Measurements from ENCODE around the gene ERC1. TPM values are rescaled to one million over a fixed set of nuclear protein-coding genes. Genes with fewer than 3 reads are reported as not detected.

ERC1 gene
- total RNA-seq, 4 donors from 2014 or later = 23.5 to 74.8 (median 57.0) TPM

GRCh38 chr12:1439201-1439600, 448.2 kb downstream of the ERC1 start:
- no peaks in the 10 kb centered on the region for H3K36me3 ChIP-seq
- H3K9me3 ChIP-seq = no peaks in the 10 kb centered on the region
- in situ Hi-C loops (cut with MboI; ENCODE audit: low pct_ligation_motif_present in 1 of 4, low pct_unique_long_range_greater_than_20kb in 1 of 4, low sequenced_read_pairs in 3 of 4) (no loop called here), intact Hi-C loops (cut with DNase I; ENCODE audit: low total_unique reads) (no loop called here)
- peaks cover 0 to 19% (median 15%) of the 10 kb centered on the region in 4 donors for H3K4me1 ChIP-seq
- H3K27me3 ChIP-seq = no peaks in the 10 kb centered on the region
- 80 to 88% methylated on average over 1 of the region's 1 CpG for WGBS, 2 donors (ENCODE audit: low coverage in 1 of 2)
- TF ChIP-seq, protein P1, sequence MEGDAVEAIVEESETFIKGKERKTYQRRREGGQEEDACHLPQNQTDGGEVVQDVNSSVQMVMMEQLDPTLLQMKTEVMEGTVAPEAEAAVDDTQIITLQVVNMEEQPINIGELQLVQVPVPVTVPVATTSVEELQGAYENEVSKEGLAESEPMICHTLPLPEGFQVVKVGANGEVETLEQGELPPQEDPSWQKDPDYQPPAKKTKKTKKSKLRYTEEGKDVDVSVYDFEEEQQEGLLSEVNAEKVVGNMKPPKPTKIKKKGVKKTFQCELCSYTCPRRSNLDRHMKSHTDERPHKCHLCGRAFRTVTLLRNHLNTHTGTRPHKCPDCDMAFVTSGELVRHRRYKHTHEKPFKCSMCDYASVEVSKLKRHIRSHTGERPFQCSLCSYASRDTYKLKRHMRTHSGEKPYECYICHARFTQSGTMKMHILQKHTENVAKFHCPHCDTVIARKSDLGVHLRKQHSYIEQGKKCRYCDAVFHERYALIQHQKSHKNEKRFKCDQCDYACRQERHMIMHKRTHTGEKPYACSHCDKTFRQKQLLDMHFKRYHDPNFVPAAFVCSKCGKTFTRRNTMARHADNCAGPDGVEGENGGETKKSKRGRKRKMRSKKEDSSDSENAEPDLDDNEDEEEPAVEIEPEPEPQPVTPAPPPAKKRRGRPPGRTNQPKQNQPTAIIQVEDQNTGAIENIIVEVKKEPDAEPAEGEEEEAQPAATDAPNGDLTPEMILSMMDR (IDR thresholded peaks at IDR 0.05) = no peak
- TF ChIP-seq EP300 (IDR thresholded peaks at IDR 0.05; ENCODE audit: low read depth) (no peak), POLR2AphosphoS5 (IDR thresholded peaks at IDR 0.05) (no peak), POLR2A (IDR thresholded peaks at IDR 0.05) (no peak)
- no peak for DNase-seq
- H3K4me3 ChIP-seq = no peak overlapping the region
- no peak overlapping the region for H3K27ac ChIP-seq

- no peak overlapping the region for H3K27ac ChIP-seq
- peaks cover 0 to 14% (median 11%) of the 10 kb centered on the region in 4 donors for H3K4me1 ChIP-seq
- no peak overlapping the region for H3K4me3 ChIP-seq
- H3K27me3 ChIP-seq = no peaks in the 10 kb centered on the region
- intact Hi-C loops (cut with DNase I; ENCODE audit: low total_unique reads) (no loop called here), in situ Hi-C loops (cut with MboI; ENCODE audit: low pct_ligation_motif_present in 1 of 4, low pct_unique_long_range_greater_than_20kb in 1 of 4, low sequenced_read_pairs in 3 of 4) (no loop called here)
- H3K36me3 ChIP-seq = no peaks in the 10 kb centered on the region
- no peaks in the 10 kb centered on the region for H3K9me3 ChIP-seq
- 90% methylated on average over 3 of the region's 3 CpGs for WGBS, 2 donors (ENCODE audit: low coverage in 1 of 2)
- TF ChIP-seq EP300 (IDR thresholded peaks at IDR 0.05; ENCODE audit: low read depth) (no peak), POLR2AphosphoS5 (IDR thresholded peaks at IDR 0.05) (no peak), POLR2A (IDR thresholded peaks at IDR 0.05) (no peak)
- TF ChIP-seq, protein P1 (IDR thresholded peaks at IDR 0.05) = no peak
- no peak for DNase-seq
Measured at GRCh38 chr12:1439687-1440086, 448.7 kb downstream of the ERC1 start.

GRCh38 chr12:1443421-1444141, 452.6 kb downstream of the ERC1 start:
- intact Hi-C loops (cut with DNase I; ENCODE audit: low total_unique reads) = no loop called here

DNA sequence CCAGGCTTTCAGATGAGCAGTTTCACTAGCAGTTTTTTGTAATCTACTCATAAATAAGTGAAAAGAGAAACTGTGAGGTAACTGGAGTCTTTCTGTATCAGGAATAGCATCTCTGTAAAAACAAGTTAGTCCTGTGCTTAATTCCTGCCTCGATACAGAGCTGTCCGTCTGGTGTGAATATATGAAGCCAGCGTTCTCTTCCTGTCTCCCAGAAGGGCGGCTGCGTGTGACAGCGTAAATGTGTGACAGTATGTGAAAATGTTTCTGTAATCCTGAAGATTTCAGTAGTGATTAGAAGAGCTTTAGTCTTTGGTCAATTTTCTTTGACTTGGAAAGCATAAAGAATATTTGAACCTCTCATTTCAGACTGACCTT, 453.1 kb downstream of the ERC1 start:
- TF ChIP-seq POLR2AphosphoS5 (IDR thresholded peaks at IDR 0.05) = no peak
- no peak for TF ChIP-seq POLR2A (IDR thresholded peaks at IDR 0.05)
- TF ChIP-seq EP300 (IDR thresholded peaks at IDR 0.05; ENCODE audit: low read depth) = no peak
- TF ChIP-seq, protein P1 (IDR thresholded peaks at IDR 0.05) = no peak
- no peak overlapping the region for H3K4me3 ChIP-seq
- no peaks in the 10 kb centered on the region for H3K27me3 ChIP-seq
- no peak for DNase-seq
- H3K36me3 ChIP-seq = no peaks in the 10 kb centered on the region
- no peaks in the 10 kb centered on the region for H3K4me1 ChIP-seq
- H3K27ac ChIP-seq = peak overlapping the region in 3 of 4 donors; percentile 33 to 47 (median 41)
- intact Hi-C loops (cut with DNase I; ENCODE audit: low total_unique reads) (no loop called here), in situ Hi-C loops (cut with MboI; ENCODE audit: low pct_ligation_motif_present in 1 of 4, low pct_unique_long_range_greater_than_20kb in 1 of 4, low sequenced_read_pairs in 3 of 4) (no loop called here)
- 84 to 88% methylated on average over 5 to 6 of the region's 6 CpGs for WGBS, 2 donors (ENCODE audit: low coverage in 1 of 2)
- H3K9me3 ChIP-seq = no peaks in the 10 kb centered on the region

More at GRCh38 chr12:1443421-1444141, 452.6 kb downstream of the ERC1 start:
- H3K36me3 ChIP-seq = no peaks in the 10 kb centered on the region
- TF ChIP-seq POLR2A (IDR thresholded peaks at IDR 0.05) = no peak
- TF ChIP-seq POLR2AphosphoS5 (IDR thresholded peaks at IDR 0.05) = no peak
- TF ChIP-seq, protein P1 (IDR thresholded peaks at IDR 0.05) = no peak
- TF ChIP-seq EP300 (IDR thresholded peaks at IDR 0.05; ENCODE audit: low read depth) = no peak
- peak overlapping the region in 3 of 4 donors; percentile 33 to 47 (median 41) for H3K27ac ChIP-seq
- in situ Hi-C loops (cut with MboI; ENCODE audit: low pct_ligation_motif_present in 1 of 4, low pct_unique_long_range_greater_than_20kb in 1 of 4, low sequenced_read_pairs in 3 of 4) = no loop called here
- H3K9me3 ChIP-seq = no peaks in the 10 kb centered on the region
- H3K27me3 ChIP-seq = no peaks in the 10 kb centered on the region
- 70 to 76% methylated on average over 4 to 8 of the region's 8 CpGs for WGBS, 2 donors (ENCODE audit: low coverage in 1 of 2)
- H3K4me1 ChIP-seq = no peaks in the 10 kb centered on the region
- H3K4me3 ChIP-seq = no peak overlapping the region
- no peak for DNase-seq
